Myocyte (in vitro differentiated cells): ENCODE data around the gene MAPKBP1. TPM values are rescaled to one million over a fixed set of nuclear protein-coding genes. Genes with fewer than 3 reads are reported as not detected.

Experiments
- DNase-seq: peaks from one replicate; pipeline ENCODE4 v3.0.0-alpha.2; 2012; ENCODE audit warnings: low read depth
- microRNA-seq: library from miRNA; unstranded; fragments of <30 nt; microRNA quantifications from one replicate; pipeline ENCODE4, GENCODE V29; 2016
- total RNA-seq: library from RNA; depleted of rRNA; stranded (reverse); fragments of >200 nt; gene quantifications from 2 replicates; pipeline ENCODE4 v1.2.3, GENCODE V29; 2014

MAPKBP1 gene
- total RNA-seq, 1 donor from 2014 or later: 14.9 TPM

DNA sequence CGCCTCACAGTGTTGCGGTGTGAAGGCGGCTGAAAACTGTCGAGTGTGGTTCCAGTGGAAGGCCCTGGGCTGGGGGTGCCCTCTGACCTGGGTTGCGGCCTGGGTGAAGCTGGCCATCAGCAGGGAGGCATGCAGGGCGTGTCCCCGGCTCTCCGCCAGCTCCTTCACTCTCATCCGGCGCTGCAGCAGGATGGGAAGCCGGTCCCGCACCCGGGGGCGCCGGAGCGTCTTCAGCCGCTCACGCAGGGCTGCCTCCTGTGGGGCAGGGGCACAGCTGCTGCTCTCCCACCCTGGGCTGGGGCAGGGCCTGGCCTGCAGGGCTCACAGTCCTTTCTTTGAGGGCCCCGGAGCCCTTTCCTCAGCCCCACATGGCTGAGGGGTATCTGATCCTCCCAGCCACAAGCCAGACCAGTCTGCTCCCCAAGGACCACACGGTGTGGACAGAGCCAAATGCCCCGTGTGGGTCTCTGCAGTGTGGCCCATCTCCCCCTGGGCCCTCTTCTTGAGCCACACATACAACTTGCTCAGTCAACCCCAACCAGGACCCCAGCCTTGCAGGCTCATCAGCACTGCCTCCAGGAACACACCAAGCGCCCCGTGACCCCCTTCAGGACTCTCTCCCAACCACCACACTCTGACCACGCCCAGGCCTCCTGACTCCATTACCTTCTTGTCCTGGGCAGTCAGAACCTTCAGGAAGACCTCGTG, 92.7 kb downstream of the MAPKBP1 start:
- DNase-seq: no peak

DNA sequence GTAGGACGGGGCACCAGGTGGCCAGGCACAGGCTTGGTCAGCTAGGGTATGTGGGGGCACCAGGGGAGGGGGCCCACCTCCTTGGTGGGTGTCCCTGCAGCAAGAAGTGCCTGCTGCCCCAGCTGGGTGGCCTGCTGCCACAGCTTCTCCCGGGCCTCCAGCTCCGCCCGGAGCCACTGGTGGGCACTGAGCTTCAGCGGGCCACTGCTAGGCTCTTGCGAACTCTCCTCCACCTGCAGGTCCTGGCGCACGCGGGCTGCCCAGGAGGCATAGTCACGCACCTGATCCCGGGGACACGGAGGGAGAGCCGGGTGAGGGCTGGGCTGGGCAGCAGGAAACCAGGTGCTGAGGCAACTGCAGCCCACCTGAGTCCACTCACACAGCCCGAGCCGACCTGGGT, 94.0 kb downstream of the MAPKBP1 start:
- no peak for DNase-seq

DNA sequence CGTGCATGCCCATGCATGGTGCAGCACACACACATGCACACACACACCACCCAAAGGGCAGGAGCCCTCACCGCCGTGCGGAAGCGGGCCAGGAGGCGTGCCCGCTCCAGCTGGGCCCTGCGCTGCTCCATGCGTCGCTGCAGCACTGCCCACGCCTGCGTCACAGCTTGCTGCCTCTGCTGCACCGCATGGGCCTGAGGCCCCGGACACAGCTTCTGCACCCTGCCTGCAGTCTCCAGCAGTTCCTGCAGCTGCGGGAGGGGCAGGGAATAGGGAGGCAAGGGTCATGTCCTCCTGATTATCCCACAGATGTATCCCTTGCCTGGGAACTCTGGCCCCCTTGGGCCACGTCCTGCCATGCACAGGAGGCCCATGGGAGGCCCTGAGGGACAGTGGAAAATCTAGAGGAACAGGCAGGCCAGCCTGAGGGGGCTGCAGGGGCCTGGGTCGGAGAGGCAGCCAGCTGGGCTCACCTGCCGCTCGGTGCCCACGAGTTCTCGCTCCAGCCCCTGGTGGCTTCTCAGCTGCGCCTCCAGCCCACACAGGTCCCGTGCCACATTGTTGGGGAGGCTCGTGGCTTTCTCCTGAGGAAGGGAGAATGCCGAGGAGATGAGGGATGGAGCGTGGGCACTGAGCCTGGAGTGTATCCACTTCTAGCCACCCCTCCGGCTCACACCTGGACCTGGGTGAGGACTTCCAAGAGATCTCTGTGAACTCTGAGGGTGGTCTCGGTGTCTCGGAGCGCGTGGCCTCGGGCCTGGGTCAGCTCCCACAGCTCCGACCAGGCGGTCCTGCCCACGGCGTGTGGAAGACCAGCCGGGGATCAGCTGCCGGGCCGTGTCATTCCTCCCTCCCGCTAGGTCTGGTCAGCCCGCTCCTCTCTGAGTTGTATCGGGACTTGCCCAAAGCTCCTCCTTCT, 95.7 kb downstream of the MAPKBP1 start:
- DNase-seq: no peak

DNA sequence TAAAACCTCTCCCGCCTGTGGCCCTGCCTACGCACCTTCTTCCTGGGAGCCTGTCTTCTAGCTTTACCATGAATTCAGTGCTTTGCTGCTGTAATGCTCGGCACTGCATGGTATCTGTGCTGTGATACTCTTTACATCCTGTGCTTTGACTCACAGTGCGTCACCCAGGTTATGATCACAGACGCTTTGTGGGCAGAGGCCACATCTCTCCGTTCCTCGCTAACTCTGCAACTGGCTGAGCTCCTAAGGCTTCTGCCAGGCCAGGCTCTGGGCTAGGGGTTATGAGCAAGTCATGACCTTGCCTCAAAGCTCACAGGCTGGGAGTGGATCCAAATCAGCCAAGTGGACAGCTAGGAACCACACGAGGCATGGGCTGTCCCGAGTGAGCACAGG, 96.4 kb downstream of the MAPKBP1 start:
- DNase-seq: no peak

DNA sequence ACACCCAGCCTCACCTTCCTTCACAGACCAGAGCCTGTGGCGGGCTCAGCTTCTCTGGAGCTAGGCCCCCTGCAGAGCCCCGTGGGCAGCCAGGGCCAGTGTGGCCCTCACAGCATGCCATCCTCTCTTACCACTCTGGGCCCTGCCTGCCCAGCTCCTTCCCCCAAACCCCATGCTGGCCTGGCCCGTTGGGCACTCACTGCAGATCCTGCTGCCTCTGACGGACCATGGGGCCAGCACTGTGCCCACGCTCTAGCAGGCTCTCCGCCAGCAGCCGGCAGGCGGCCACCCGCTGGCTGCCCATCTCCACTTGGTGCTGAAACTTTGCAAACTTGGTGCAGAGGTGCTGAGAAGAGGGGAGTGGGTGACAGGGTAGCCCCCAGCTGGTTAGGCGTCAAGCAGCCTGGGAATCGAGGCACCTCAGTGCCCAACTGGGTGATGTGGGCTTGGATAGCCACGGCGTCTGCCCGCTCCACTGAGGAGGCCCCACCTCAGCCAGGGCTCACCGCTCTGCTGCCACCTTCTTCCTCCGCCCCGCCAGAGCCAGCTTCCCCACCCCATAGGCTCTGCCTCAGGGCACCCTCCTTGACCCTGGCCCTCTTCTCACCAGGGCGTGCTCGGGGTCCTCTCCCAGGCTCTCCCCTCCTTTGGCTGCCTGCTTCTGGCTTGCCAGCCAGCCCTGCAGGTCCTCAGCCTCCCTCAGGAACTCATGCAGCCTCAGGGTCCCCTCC, 97.1 kb downstream of the MAPKBP1 start:
- no peak for DNase-seq

DNA sequence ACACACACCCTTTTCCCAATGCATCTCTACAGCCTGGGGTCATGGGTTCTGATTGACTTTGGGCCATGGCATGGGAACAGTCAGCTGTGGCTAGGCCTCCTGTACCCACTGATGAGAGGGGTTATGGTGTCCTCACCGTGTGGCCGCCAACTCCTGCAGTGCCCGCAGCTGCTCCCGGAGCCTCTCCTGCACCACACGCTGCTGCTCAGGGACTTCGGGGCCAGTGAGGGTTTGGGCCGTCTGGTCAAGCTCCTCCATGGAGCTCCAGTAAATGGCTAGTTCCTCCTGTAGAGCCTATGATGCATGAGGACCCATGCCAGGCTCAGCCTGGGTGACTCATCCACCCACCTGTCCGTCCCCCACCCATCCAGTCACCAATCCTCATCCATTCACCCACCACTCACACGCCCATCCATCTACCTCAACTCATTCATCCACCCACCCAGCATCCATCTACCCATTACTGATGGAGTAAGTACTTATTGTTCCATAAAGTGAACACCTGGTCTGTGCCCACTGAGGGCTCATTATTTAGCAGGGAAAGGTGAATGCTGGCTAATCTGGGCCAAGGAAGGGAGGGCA, 98.0 kb downstream of the MAPKBP1 start:
- DNase-seq: no peak

DNA sequence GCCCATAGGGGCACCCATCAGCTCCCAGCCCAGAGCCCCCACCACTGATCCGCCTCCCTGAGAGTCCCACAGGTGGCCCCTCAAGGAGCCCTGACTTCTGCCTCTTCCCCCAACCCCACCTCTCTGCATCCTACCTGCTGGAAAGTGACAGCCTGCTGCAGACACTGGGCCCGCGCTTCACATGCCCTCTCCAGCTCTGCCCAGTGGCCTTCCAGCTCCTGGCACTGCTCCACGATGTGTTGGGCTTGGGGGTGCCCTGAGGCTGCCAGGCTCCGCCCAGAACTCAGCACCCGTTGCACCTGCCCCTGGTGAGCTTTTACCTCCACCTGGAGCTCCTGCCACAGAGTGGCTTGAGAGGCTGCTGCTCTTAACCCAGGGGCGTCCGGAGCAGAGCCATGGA, 99.4 kb downstream of the MAPKBP1 start:
- DNase-seq: no peak

DNA sequence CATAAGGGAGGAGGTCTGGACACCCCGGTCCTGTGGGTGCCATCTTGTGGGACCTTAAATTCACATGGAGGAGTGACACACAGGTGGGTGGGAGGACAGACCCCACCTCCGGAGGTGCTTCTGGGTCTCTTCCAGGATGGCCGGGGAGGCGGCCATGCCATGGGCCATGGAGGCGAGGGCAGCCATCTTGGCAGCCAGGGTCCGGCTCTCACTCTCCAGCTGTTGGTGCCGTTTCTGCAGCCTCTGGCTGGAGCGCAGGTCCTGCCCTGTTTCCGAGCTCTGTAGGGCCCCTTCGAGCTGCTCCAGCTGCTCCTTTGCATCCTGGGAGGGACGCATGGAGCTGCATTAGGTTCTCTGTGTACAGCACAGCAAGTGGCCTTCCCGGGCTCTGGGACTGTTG, 100.5 kb downstream of the MAPKBP1 start:
- no peak for DNase-seq

DNA sequence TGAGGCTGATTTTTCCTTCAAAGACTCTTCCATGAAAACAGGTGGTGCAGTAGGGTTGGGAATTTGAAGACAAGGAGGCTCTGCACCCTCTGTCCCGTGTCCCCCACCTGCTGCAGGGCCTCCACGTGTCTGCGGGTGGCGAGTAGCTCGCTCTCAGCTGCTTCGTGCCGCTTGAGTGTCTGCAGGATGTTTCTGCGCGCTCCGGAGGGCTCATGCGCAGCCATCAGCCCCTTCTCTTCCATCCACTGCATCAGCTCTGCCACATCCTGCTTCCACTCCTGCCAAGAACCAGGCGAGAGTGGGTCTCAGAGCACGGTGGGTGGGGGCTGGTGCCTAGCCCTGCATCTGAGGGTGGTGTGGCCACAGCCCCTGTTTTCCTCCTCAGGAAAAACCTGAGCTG, 101.7 kb downstream of the MAPKBP1 start:
- no peak for DNase-seq

DNA sequence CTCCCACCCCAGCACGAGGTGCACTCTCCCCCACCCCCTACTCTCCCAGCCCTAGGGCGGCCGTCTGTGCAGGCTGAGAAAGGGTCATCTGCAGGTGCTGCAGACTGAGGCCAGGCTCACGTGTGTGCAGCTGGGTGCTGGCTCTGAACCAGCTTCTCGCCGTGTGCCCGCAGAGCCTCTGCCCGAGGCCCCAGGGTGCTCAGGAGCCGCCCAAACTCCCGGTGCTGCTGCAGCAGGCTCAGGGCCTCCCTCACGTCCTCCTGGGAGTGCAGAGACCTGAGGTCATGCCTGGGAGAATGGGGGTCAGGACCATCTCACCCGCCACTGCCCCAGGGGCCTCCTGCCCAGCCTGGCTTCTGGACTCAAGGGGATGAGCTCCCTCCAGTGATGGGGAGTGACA, 102.4 kb downstream of the MAPKBP1 start:
- no peak for DNase-seq

Small RNAs within 50 kb of the gene (microRNA-seq; reads per million reads assigned to microRNA genes)
- not detected for gene MIR4310

Other genes starting within 250 kb of the MAPKBP1 start
- gene RPAP1, start 230.2 kb upstream of the MAPKBP1 start, total RNA-seq: 15.9 and 20.4 TPM in 2 replicates
- 3.9 and 9.6 TPM in 2 replicates for gene TYRO3, start 215.3 kb upstream of the MAPKBP1 start, total RNA-seq
- gene MGA, start 114.1 kb upstream of the MAPKBP1 start, total RNA-seq: 21.4 and 27.5 TPM in 2 replicates
- gene JMJD7, start 53.6 kb downstream of the MAPKBP1 start, total RNA-seq: 9.4 and 12.4 TPM in 2 replicates
- gene PLA2G4B, start 64.4 kb downstream of the MAPKBP1 start, total RNA-seq: 2.0 and 4.1 TPM in 2 replicates
- 0.26 and 0.45 TPM in 2 replicates for gene SPTBN5, start 119.6 kb downstream of the MAPKBP1 start, total RNA-seq
- 5.1 and 9.7 TPM in 2 replicates for gene EHD4, start 198.1 kb downstream of the MAPKBP1 start, total RNA-seq
- gene PLA2G4E, start 246.6 kb downstream of the MAPKBP1 start, total RNA-seq: not detected in 2 replicates